Hematopoietic multipotent progenitor cell treated with erythropoietin and hydrocortisone succinate and interleukin-3 and kit ligand, for 4 days (in vitro differentiated cells): ENCODE data around the gene ATE1.
"Not testable (repeated sequence)": the region's sequence is repeated elsewhere in the genome, so short reads cannot be mapped to it uniquely, and the experiment has no call there.

Source experiments
- DNase-seq: peaks from one replicate; pipeline ENCODE4 v3.0.0-alpha.2; 2015

ATE1 gene

DNA sequence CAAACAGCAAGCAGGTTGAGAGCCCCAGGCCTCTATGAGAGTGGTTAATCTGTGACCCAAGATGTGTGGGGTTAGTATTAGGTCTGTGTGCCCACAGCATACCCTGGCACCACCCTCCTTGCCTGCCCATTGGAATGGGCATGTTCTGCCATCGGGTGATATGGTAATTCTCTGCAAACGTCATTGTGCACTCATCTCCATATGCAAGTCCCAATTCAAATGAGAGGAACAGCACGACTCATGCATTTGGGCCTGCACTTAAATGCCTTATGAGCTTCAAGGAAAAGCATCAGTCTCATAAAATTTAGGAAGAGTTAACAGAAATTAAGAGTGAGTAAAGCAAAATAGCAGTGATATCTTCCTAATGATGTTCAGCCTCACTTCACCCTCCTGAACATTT is 195.7 kb downstream of the ATE1 start:
- no peak for DNase-seq

DNA sequence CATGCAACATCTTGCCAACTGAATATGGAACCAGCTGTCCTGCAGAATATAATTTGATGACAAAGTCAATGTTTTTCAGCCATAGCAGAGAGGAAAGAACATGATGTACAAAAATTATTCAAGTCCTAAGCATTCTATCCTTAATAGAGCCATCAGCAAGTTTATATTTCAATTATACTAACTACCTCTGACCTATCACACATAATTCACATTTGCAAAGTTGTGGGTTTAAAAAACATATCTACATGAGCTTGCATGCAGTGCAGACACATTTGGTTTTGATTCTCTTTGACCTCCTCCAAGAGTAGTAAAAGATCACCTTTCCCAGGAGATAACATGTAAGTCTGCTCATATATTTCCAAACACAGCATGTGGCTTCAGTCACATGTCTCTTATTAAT is 203.5 kb downstream of the ATE1 start:
- no peak for DNase-seq

DNA sequence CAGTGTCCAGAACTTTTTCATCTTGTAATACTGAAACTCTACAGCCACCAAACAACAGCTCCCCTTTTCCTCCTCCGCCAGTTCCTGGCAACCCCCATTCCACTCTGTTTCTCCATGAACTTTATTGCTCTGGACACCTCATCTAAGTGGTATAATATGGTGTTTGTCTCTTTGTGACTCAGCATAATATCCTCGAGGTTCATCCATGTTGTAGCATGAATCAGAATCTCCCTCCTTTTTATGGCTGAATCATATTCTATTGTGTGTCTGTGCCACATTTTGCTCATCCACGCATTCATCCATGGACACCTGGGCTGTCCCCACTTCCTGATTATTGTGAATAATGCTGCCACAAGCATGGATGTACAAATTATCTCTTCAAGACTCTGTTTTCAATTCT is 205.2 kb downstream of the ATE1 start:
- DNase-seq = no peak

DNA sequence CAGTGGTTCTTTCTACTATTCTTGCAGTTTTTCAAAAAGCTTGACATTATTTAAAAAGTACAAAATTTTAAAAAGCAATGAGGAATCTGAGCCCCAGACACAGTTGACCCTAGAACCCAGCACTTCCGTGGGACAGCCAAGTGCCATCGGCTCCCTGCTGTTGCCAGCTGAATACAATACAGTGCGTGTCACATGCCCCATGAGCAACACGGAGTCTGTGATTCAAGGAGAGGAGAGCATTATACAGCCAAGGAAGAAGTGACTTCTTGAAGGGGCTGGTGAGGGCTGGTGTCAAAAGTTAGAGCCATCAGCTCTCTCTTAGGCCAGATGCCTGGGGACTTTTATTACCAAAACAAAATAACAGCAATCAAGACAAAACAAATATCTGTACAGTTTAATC is 206.6 kb downstream of the ATE1 start:
- no peak for DNase-seq

DNA sequence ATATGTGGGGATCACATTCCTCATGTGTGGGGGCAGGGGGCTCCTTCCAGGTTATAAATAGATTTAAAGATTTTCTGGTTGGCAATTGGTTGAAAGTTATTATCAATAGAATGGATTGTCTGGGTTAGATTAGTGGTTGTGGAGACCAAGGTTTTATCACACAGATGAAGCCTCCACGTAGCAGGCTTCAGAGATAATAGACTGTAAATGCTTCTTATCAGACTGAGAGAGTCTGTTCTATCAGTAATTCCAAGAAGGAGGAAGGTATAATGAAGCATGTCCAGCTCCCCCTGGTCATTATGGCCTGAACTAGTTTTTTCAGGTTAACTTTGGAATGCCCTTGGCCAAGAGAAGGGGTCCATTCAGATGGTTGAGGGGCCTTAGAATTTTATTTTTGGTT is 211.9 kb downstream of the ATE1 start:
- no peak for DNase-seq

DNA sequence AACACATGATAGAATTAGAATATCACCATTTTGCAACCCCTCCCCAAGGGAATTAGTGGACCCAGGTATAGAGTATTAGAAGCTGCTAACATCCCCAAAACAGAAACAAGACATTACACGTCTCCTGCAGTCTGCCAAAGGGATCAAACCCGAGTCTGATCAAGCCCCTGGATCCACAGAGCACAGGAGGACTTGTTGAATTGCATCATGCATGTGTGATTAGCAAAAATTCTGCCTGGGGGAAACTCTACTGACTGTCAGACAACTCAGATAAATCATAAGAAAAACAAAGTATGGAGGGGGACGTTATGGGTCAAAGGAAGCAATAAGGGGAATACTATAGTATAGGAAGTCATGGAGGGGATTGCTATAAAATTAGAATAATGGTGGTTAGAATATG is 212.8 kb downstream of the ATE1 start:
- DNase-seq = no peak

DNA sequence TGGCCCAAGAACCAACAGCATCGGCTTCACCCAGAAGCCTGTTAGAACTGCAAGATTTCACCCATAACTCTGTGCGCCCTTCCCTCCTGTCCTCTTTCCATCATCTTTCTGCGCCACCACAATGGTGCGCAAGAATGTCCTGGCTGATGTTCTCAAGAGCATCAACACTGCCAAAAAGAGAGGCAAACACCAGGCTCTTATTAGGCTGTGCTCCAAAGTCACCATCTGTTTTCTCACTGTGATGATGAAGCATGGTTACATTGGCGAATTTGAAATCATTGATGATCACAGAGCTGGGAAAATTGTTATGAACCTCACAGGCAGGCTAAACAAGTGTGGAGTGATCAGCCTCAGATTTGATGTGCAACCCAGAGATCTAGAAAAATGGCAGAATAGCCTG is 214.3 kb downstream of the ATE1 start:
- DNase-seq = no peak

DNA sequence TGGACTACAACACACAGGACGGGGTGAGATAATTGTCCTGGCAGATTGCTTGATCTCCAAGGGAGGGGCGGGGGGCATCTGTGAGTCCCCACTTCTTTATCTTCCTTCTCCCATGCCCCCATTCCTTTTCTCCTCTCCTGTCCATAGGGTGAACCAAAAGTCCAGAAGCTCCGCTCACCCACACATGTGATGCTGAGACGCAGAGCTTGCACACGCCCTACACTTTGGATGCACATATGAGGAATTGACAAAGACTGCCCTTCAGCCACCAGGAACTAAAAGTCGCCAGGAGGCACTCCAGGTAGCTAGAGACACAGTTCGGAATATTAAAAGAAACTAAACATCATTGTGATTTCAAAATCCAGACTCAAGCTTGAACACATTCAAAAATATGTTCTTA is 216.9 kb downstream of the ATE1 start:
- DNase-seq = no peak

DNA sequence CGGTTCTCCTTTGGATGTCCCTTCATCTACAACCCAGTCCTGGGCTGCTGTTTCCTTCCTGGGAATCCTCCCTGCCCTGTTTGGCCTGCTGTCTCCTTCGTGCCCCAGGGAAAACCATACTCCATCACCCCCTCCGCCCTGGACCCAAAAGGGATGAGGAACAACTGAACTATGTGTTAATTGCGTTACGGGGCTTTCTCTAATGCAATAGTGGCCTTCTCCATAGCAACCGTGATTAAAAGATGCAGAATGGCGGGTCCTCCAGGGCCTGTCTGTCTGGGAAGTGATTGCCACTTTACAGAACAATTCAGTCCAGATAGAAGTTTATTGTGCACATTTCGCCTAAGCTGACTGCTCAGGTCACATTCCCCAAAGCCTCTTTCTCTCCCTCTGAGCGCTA is 217.6 kb downstream of the ATE1 start:
- no peak for DNase-seq

DNA sequence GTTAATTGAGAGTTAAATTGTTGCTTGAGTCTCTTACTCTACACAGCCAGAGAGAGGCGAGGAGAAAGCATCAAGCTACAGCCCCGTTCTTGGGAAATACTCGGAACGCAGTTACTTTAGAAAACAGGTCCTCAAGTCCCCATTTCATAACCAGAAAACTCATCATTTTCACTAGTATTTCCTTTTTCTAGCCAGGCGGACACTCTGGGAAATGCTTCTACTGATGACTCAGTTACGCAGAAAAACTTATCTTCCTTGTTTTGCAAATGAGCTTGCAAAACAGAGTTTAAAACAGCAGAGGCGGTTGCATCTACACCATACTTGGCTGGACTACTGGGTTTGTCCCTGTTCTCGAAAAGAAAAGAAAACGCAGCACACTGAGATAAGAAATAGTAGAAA is 218.2 kb downstream of the ATE1 start:
- DNase-seq = no peak

DNA sequence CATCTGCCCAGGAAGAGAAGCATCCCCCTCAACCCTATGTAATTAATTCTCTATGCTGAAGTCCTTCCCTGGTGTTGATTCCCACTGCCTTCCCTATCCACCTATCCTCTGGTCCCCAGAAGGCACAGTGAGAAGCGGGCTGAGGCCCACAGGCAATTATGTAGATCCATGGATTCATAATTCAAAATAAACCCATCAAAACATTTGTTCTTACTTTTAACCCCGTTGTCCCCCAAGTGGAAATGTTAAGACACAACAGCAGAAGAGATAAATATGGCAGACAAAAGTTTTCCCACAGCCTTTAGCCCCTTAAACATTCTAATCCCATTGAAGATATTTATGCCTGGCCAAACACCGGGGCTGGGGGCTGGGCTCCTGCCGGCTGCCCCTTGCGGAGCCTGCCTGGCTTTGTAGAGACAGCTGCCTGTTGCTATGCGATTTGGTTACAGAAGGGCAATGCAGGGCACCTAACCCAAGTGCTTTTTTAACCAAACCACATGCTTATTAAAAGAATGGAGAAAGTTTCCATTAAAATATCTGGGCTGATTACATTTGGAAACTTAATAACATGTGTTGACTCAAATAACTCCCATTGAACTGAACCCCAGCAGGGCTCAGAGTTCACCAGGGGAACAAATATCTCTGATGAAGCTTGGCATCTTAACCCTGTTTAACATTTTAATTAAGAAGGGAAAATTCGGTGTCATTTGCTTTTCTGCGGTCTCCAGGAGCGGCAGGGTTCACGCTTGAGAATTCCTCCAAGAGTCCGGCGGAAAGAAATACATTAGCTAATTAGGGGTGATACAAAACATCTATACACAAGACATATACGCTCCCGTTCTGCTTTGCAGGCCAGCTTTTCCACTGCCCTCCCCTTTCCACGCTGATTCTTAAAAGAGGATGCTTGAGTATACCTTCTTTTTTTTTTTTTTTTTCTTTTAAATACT is 218.8 kb downstream of the ATE1 start:
- no peak for DNase-seq

DNA sequence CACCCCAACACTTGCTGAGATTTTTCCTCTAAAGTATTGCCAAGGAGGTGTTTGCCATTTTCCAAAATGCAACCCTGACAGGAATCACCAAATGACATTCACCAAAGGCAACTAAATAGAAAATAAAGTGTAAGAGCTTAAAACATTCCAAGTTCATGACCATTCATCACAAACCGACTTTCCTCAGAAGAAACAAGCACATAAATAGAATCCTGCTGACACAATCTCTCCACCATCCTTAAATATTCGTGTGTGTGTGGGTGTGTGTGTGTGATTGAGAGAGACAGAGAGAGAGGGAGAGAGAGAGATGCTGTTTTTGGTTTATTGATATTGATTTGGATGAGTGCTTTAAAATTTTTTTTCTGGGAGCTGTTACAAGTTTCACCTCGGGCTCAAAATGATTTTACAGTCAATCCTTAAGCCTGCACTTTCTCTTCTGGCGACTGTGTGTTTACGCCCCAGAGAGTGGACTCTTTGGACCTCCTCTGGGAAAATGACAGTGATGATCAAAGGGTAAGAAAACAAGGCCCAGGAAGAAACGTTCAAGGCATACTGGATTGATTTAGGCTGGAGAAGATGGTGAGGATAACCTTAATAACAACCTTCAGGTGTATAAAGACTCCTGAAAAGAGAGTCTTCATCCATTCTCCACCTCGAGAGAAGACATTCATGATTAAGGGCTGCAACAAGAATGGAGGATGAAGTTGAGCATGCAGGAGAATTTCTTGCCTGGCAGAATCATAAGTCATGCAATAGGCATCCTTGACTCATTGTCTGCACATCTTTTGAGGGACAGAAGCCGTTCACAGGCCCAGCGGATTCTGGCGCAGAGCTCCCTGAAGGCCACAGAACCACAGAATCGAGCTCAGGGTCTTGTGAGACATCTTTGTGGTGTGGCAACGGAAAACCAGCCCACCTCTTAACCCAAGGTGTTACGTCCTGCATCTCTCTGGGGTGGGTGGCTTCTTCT is 225.2 kb downstream of the ATE1 start:
- no peak for DNase-seq

DNA sequence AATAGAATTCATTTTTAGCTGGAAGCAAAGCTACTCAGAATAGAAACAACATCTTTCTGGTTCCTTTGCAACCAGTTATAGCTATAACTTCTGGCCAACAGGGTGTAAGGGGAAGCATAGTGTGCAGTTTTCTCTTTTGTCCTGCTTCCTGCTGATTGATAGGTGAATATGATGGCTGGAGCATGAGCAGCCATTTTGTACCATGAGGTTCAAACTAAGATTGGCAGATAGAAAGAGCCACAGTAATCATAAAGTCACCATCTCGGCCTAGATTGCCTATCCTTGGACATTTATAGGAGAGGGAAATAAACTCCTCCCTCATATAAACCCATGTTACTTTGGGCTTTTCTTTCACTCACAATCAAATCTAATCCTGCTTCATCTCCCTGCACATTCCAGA is 227.4 kb downstream of the ATE1 start:
- DNase-seq = no peak

DNA sequence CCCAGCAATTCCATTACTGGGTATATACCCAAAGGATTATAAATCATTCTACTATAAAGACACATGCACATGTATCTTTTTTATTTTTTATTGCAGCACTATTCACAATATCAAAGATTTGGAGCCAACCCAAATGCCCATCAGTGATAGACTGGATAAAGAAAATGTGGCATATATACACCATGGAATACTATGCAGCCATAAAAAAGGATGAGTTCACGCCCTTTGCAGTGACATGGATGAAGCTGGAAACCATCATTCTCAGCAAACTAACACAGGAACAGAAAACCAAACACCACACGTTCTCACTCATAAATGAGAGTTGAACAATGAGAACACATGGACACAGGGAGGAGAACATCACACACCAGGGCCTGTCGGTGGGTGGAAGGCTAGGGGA is 228.1 kb downstream of the ATE1 start:
- not testable (repeated sequence) for DNase-seq

DNA sequence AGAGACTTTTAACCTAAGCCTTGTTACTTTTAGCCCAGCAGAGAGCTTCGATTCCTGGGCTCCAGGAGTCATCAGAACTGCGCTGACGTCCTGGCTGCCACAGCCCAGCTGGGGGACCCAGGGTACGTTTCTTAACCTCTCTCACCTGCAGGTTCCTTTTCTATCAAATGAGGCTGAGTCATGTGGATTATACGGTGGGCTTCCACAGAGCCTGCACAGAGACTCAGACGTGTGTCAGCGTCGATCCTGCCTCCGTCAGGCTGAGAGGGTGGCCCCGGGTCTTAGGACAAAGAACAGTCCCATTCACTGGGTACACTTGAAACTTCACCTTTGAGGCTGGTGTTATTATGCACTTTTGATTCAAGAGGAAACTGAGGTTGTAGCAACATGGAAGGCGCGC is 228.9 kb downstream of the ATE1 start:
- DNase-seq = no peak

DNA sequence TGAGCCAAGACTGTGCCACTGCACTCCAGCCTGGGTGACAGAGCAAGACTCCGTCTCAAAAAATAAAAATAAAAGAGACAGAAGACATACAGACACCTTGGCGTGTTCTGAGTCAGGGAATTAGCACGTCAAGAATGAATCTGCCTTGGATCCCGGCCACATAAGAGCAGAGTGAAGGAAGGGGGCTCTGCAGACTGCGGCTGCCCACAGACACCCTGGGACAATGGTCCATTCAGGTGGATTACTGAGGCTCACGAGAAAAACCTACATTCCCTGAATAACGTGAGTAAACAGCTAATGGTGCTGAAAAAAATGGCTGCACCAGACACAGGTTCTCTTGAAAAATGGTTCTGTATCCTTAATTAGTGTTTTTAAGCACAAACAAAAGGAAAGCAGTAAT is 229.5 kb downstream of the ATE1 start:
- DNase-seq = no peak

DNA sequence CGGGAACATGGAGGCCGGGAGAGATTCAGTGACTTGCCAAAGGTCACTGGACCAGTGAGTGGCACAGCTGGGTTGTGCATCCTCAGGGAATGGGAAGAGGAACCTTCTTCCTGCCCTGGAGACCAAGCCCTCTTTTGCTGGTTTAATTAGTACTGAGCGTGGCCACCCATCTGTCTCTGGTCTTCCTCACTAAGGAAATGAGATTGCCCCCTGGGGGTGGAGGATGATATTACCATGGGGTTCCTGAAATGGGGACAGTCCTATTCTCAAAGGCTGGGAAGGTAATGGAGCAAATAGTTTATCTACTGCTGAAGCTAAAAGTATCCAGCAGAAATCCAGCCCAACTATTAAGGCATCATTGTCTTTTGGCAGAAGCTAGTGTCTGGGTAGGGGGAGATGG is 231.0 kb downstream of the ATE1 start:
- DNase-seq = peak; percentile 54

DNA sequence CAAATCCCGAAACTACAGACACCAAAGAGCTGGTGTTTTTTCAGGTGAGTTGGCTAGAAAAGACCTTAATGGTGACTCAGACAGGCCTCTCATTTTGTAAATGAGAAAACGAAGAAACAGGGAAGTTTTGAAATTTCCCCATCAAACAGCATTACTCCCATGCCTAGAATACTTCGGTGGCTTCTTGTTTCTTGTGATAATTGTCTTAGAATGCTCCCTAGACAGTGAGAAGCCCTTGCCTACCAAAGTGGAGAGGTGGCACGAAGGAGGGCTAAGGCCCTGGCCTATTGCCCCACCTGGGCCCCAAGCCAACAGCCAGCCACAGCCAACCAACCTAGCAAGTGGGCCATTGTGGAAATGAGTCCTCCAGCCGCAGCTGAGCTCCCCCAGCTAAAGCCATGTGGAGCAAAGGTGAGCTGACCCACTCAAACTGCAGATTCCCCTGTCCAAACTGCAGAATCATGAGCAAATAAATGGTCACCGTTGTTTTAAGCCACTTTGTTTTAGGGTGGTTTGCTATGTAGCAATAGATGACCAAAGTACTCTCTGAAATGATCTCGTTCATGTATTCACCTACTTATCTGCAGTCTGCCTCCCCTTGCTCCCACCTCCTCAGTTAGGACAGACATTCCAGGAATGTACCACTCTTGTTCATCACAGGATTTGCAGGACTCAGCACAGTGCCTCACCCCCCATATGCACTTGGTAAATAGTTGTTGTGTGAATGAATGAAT is 231.9 kb downstream of the ATE1 start:
- no peak for DNase-seq

DNA sequence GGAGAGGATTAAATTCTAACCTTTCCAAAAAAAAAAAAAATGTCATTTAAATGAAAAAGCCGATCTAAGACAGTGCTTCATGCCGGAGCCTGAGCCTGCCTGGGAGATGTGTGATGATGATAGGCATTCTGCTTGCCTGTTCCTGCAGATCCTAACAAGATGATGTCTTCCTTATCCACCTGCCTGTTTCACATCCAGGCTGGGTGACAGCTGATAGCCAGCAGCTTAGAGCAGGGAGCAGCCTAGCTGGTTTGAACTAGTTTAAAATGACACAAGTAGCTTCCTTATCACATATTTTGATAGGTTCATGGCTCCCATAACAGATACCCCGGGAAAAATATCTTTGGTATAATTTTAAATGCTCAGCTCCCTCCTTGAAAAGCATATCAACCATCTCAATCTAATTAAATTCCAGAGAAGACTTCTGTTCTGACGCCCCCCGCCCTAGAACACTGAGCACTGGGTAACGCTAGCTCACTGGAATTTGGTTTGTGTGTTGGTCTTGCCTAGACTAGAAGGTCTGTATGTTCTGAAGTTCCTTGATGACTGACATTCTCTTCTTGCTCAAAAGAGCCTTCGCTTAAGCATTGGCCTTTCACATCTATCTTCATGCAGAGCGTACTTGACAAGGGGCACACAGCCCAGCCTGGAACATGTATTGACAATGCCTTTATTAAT is 232.7 kb downstream of the ATE1 start:
- no peak for DNase-seq

DNA sequence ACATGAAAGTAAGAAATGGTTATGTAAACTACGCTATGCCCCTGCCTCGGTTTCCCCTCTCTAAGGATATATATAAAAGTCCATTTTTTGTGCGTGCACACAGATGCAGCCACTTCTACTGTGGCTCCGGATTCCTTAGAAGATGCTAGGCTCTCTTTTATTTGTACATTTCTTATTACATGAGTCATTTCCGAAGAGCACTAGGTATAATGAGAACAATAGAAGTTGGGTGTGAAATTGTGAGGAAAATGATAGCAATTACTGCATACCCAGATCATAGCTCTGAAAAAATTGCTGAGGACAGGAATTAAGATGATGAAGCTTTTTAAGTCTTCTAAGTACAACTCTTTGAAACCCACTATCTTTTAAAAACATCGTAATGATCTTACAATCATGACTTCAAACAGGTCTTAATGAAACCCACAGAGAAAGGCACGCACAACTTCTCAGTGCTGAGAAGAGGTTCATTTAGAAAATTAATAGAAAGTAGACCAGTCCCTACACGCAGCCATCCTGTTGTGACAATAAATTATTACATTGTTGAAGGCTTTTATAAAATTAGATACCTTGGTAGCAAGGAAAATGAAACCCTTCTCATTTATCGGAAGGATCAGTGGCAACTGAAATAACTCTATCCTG is 233.4 kb downstream of the ATE1 start:
- no peak for DNase-seq

DNA sequence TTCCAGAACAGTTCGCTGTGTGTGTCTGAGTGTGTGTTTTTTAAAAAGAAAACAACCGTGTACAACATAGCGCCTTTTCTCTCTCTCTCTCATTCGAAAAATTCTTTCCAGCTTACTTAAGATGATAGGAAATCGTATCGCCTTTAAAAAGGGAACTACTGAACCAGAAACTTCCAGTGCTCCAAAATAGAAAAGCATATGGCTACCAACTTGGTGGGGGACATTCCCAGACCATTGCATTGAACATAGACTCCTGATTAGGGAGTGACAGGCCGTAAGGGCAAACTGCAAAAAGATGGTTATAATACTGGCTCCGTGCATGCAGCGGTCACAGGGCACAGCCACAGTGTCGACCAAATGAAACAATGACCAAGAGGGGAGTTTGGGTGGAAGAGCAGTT is 235.2 kb downstream of the ATE1 start:
- DNase-seq = no peak

DNA sequence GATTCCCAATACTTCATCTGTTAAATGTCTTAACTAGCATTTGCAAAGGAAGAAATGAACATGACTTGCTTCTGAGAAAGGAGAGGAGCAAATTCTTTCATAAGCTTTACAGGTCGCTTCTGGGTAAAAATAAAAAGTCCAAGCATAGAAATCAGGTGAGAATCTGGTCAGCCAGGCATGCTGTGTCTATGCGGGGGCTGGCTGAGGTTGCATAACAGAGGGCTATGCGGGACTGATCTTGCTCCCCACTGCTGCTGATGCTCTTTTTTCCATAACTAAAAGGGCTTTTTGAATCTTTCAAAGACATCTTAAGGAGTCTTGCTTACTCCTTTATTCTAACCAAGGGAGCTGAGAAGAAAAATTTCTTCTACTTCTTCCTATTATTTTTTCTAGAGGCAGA is 236.9 kb downstream of the ATE1 start:
- no peak for DNase-seq
